HG03064 (cell line): ENCODE measurements around the gene ASB2.

ENCODE experiments used
- ATAC-seq: cut with Tn5 transposase; IDR thresholded peaks from one replicate; pipeline ENCODE4 v1.9.1; 2021; ENCODE audit warnings: low read depth; ENCODE audit not compliant: unreplicated experiment

The ASB2 gene

DNA sequence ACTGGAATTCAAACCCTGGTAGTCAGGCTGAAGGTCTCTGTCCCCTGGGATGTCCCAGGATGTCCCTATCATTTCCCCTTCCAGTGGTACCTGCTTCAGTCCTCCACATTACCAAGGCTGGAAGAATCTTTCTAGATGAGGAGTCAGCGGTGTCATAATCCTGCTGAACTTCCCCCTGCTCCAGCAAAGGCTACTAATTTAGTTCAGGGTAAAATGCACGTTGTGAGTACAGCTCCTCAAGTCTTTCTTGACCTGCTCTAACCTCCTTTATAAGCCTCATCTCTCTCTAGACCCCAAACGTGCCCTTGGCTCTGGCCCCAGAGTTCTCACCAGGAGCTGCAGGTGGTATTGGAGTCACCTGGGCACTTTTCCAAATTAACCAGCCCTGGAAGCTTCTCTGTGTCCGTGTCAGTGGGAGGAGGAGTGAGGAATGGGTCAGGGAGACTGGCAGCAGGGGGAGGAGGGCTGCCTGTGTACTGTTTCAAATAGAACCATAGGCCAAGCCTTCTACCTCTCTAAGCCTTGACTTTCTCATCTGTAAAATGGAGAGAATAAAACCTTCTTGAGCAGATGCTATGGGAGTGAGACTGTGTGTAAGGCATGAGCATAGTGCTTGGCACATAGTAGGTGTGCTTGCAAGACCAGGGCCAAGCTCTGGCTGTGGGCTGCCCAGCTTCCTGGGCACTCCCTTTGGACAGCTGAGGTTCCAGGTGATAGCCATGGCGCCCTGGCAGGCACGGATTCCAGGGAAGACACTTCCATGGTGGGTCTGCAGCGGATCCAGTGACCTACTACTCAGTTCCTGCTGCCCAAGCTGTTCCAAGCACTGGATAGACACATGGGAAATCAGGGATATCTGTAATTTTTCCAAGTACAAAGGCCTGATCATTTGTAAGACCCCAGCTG is 24.5 kb downstream of the ASB2 start:
- no peak for ATAC-seq

DNA sequence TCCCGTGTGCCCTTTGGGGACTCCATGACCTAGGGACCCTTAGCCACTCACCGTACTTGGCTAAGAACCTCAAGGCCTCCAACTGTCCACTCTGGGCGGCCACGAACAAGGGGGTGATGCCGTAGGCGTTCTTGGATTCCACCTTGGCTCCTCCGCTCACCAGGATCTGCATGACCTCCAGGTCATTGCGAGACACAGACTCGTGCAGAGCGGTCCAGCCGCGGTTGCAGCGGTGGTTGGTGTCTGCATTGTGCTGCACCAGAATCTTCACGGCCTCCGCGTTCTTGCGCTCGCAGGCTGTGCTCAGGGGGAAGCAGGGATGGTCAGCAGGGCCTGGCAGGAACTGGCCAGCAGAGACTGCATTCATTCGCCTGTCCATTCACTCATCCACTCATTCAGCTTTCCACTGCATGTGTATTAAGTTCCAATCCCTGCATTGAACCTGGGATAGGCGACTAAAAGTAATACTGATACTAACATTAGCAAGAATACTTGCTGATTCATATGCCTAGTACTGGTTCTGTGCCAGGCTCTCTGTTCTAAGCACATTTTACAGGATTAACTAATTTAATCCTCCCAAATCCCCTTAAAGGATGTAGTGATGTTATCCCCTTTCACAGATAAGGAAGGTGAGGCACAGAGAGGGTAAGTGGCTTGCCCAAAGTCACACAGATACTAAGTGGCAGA is 25.3 kb downstream of the ASB2 start:
- ATAC-seq = no peak

DNA sequence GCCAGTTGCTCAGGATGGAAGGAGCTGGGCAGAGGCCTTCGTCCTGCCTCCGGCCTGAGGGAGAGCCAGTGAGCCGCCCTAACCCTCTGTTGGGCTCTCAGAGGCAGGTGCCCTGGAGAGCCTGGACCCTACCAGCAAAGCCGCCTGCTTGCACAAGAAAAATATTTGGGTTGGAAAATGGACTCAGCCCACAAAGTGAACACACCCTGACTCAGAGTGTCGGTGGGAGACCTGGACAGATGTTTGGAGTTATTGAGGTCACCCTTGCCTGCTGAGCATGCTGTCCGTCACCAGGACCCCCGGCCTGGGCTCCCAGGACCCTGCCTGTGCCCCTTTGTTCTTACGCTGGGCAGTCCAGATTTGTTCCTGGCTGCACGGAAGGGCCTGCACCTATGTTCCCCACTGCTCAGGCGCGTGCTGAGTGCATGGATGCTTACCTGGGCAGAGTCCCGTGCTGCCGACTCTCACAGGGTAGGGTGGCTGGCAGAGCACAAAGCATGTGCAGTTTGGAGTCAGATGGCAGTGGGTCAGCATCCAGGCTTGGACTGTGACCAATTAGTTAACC is 26.8 kb downstream of the ASB2 start:
- no peak for ATAC-seq

DNA sequence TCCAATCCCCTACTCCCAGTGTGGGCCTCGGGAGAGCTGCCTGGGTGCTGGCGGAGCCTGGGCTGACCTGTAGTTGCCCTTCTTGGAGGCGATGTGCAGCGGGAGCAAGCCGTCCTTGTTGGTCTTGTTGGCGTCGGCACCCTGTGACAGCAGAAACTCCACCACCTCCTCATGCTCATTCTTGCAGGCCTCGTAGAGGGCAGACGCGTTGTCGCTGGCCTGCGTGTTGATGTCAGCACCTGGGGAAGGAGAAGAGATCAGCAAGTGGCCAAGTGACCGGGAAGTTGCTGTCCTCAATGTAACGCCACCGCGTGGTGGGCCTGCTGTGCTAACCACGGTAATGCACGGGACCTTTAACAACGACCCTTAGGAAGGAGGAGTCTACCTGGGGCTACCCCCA is 29.1 kb downstream of the ASB2 start:
- ATAC-seq = no peak

DNA sequence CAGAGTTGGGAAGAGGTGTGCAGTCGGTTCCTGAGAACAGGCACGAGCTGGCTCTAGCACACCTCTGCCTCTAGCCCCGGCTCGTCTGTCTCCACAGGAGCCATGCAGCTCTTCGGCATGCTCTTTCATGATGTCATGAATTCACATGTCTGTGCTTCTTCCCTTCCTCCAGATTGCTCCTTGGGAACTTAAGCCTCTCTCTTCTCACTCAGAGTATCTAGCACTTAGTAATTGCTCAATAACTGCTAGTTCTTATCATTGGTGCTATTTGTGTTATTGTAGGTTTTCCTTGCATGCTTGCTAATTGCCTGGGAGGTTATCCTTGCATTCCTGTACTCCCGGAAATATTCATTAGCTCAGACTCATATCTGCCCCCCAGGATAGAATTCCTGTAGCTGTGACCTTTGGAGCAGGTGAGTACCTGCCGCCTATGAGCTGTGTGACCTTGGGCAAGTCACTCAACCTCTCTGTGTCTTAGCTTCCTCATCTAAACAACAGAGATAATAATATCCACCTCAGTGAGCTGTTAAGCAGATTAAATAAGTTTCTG is 29.8 kb downstream of the ASB2 start:
- ATAC-seq = no peak

DNA sequence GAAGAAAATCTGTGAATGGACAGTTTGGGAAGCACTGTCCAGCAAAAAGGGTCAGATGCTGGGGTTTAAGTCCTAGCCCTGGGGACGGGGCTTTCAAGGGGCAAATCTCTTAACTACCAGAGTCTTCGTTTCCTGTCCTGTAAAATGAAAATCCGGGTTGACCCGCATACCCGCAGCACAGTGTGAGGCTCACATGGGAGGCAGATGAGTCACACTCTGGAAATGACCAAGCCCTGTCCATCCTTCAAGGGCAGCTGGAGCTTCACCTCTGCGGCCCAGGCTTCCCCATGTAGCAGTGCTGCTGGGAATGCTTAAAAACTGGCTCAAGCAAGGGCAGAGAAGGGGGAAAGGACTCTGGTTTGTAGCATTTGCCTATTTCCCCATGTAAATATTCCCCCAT is 30.3 kb downstream of the ASB2 start:
- ATAC-seq = no peak

DNA sequence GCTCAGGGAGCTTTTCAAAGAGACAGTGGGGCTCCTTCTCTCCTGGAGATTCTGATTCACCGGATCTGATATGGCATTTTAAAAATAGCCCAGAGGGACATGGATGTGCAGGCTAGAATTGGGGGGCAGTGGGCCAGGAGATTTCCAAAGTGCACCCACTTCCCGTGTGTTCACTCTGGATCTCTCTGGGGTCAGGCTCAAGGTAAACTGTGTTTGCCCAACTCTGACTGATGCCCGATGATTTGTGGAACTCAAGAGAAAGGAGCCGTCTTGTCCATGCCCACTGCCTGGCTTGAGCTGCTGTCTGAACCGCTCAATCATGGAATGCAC is 31.3 kb downstream of the ASB2 start:
- no peak for ATAC-seq

DNA sequence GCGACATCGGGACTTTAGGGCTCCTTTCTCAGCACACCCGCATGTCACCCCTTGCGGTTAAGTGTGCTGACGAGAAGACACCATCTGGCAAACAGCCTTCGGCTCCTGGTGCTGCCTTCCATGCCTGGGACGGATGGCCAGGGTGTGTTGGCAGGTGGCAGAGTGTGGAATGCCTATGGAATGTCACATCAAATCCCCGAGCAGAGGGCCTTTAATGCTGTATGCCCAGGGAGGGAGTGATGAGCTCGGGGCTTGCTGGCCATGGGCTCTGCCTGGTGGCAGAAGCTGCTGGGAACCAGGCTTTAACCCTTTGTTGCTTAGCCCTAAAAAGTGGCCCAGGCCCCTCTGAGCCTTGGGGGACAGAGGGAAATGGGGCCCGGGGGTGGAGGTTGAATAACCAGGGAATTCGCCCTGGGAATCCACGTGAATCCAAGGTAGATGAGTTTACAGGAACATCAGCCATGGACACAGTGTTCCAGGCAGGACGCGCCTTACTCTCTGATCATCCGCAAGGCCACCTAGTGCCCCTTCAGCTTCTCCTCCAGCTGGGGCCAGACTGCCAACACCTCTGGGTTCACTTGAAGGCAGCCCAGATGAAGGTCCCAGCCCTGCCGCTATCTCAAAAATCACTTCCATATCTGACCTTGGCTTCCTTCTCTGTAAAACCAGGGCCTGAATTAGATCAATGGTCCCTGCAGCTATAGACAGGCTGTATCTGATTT is 31.9 kb downstream of the ASB2 start:
- ATAC-seq = no peak

DNA sequence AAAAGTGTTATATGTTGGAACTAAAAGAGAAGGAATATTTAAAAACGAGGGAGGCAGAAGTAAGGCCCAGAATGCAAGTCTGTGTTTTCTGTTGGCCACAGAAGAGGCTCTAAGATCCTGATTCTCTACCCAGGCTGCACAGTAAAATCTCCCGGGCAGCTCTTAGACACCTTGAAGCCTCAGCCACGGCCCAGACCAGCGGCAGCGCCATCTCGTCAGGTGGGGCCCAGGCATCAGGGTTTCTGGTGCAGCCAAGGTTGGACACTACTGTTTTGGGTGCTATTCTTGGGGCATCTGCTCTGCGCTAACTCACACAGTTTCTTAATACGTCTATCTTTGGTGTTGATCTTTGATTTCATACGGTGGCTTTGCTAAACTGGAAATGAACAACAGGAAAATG is 32.4 kb downstream of the ASB2 start:
- no peak for ATAC-seq

DNA sequence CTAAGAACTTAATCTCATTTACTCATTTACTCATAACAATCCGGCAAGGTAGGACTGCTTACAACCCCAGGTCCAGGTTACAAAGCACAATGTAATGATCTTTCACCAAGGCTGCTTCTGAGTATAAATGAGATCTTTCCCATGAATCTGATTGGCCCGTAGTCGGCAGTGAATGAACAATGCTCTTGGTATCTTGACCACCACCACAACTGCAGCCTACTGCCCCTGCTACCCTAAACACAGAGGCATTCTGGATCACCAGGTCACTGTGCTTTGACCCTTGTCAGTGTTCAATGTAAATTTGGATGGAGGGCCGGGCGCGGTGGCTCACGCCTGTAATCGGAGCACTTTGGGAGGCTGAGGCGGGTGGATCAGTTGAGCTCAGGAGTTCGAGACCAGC is 33.3 kb downstream of the ASB2 start:
- ATAC-seq = no peak

DNA sequence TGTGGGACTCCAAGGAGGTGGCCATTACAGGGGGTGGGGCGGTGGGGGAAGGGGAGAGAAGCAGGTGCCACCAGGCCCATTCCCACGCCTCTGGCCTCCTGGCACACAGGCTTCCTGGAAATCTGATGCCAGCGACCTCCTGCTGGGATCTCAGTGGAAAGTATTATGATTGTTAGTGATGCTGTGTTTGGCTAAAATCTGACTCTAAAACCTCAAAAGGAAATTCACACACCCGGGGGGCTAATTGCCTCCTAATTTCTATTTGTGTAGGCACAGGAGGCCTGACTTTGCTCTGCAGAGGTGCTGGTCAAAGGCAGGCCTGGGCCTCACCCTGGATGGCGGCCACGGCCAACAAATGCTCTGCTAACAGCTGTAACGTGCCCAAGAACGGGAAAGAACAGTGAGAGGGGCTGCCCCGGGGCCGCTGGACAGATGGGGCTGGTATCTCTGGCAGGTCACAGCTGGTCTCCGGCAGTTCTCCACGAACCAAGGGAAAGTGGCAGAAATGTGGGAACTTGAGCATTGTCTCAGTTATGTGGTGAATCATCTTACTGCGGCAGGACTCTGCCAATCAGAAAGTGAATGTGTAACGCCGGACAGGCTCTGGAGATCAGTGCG is 35.0 kb downstream of the ASB2 start:
- ATAC-seq = no peak

DNA sequence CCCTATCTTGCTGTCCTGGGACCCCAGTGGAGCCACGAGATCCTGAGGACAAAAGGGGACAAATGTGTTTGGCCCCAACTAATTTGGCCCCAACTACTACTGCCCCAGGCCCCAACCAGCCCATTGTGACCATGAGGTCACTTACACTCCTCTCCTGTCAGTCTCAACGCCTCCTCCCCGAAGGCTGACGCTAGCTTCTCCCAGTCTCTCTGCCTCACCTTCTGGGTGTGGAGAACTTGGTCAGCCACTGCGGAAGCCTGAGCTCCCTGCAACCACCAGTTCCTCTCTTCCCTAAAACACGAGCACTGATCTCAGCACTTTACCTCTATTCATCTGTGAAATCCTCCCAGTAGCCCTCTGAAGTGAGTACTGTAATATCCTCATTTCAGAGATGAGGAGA is 35.9 kb downstream of the ASB2 start:
- no peak for ATAC-seq

DNA sequence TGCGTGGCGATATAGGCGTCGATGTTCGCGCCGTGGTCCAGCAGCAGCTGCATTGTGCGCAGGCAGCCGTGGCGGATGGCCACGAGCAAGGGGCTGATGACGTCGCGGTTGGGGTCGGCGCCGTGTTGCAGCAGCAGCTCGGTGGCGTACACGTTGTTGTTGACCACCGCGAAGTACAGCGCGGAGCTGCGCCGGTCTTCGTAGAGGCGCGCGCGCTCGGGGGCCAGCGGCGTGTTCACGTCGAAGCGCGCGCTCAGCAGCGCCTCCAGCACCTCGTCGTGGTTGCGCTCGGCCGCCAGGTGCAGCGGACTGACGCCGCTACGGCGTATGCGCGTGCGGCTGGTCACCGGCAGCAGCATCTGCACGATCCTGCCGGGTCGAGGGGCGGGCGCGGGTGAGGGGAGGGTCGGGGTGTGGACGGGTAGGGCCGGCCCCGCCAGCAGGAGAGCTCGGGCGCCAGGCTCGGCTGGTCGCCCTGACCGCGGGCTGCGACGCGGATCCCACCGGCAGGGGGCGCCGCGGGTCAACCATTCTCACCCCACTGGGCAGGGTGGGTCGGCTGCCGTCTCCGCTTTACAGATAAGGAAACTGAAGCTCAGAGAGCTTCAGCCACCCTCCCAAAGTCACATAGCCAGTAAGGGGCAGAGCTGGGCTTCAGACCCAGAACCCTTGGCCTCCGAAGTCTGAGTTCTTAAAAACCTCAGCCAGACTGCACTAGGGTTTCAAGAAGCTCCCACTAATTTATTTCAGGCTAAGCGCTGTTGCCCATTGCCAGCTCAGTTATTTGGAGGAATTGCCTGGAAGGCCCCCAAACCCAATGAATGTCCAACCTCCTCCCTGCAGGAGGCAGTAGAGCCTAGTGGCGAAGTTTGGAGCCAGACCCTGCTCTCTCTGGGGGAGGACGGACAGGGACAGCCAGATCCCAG is 36.8 kb downstream of the ASB2 start:
- ATAC-seq = peak; percentile 78

DNA sequence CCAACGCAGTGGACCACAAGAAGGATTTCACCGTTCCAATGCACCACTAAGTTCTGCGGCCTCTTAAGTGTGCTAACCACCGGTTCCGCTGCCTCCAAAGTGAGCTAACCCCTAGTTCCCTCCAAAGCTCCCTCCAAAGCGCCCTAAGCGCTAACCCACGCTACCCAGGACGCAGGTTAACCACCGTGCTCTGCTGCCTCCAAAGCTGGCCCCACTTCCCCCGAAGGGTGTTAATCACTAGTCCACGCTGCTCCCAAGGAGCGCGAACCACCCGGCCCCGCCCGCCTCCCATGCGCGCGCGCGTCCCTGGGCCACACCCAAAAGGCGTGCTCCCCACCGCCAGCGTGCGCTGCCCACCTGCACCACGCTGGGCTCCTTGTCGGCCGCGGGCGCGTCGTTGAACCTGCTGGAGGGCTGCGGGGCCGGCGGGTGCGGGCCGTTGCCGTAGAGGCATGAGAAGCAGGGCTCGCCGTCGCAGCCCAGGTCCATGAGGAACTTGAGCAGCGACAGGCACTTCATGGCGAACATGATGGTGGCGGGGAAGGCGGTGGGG is 37.5 kb downstream of the ASB2 start:
- ATAC-seq = no peak

DNA sequence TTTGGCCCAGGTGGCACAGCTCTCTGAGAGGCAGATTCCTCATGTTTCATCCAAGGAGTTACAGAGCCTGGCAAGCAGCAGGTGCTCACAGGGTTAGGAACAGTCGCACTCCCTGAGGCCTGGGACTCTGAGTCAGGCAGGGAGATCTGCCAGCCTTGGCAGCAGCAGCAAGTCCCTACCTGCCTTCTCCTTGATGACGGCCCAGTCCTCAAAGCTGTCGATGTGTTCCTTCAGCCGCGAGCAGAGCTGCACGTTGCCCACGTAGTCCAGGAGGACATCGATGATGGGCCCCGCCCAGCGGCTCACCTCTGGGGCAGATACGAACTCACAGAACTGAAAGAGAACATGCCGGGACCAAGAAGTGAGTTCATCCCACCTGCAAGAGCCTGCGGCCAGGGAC is 38.9 kb downstream of the ASB2 start:
- ATAC-seq = no peak

DNA sequence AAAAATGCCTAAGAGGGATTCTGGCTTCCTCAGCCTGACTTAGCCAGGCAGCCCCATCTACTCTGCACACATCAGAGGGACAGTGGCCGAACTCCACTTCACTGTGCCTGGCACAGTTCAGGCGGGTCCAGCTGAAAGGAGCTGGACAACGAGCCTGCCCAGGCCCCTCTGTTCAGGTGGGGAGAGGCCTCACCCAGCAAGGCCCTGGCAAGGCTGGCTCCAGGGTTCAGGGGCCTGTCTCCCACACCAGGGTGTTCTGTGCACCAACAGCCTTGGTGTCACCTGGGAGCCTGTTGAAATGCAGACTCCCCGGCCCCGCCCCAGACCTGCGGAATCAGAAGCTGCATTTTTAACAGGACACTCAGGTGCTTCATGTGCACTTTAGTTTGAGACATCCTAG is 39.4 kb downstream of the ASB2 start:
- ATAC-seq = no peak

DNA sequence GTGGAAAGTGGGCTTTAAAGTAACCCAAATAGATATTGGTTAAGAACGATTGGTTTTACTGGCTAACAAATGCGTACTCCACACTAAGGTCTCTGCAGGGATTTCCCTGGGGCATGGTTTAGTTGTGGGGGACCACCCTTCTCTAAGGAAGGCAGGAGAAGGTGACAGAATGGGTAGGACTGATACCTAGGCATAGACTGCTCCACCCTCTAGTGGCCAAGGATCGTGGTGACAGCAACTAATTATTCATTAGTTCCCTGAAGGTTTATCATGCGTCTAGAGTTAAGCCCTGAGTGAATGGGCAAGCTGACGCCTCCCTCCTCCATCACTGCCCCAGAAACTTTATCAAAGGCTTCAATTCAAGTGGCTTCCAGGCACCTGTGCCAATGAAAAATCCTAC is 40.1 kb downstream of the ASB2 start:
- no peak for ATAC-seq

DNA sequence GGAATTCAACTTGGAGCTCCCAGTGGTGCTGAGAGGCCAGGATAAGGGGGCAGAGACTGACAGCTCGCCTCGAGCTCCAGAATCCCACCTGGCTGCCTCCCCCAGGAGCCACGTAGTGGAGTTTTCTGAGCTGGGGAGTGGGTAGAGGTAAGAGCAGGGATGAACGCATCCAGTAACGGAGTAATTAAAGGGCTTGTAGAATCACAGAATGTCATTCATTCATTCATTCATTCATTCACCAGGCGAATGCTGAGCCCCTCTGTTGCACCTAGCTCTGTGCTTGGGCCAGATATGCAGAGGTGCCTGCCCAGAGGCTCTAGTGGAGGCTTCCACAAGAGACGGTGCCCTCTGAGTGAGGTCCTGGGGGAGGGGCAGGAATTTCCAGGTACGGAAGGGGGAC is 41.2 kb downstream of the ASB2 start:
- no peak for ATAC-seq

DNA sequence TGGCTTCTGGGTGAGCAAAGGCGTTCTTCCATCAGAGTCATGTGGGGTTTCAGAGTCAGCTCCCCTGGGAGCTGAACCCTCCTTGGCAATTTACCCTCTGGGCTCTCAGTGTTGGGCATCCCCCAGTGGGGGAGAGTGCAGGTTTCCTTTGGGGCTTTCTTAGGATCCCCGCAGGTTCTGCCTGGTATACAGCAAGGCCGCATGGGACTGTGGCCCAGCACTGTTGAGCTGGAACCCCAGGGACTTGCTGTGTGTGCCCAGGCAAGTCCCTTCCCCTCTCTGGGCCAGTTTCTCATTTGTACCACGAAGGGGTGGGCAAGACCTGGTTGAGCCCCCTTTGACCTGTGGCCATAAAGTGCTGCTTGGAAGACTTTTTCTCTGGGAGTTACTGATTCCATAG is 43.7 kb downstream of the ASB2 start:
- no peak for ATAC-seq
